ENCODE results near the gene HHLA2.
A peak's percentile ranks its signal among the peaks of the same experiment; 100 is the strongest.

The HHLA2 gene

GRCh38 chr3:108388136-108389132 lies 92.1 kb downstream of the HHLA2 start:
- Histone ChIP-seq H3K4me1 (ENCODE audit: low read length) (peaks cover 36% of the 10 kb centered on the region), H3K27me3 (replicated peaks; ENCODE audit: insufficient read depth, low read length) (no peaks in the 10 kb centered on the region), H3K27ac (ENCODE audit: low read length) (peak overlapping the region; percentile 79), H3K79me2 (ENCODE audit: low read length) (no peaks in the 10 kb centered on the region), H3K9me2 (replicated peaks; ENCODE audit: insufficient read depth, low read length) (no peaks in the 10 kb centered on the region), H3K9me3 (replicated peaks; ENCODE audit: insufficient read depth, low read length) (no peaks in the 10 kb centered on the region), H2AFZ (ENCODE audit: low read length) (peak overlapping the region; percentile 44), H3K9ac (ENCODE audit: low read length) (peak overlapping the region; percentile 15; the same call in 1 of the 2 replicates), H4K20me1 (ENCODE audit: insufficient read depth, low read length) (no peaks in the 10 kb centered on the region), H3F3A (ENCODE audit: insufficient read depth, low read length) (peaks cover 27% of the 10 kb centered on the region), H3K36me3 (replicated peaks; ENCODE audit: insufficient read depth, low read length) (no peaks in the 10 kb centered on the region), H3K4me3 (ENCODE audit: low read length) (peak overlapping the region; percentile 38), H3K4me2 (ENCODE audit: low read depth, low read length) (peak overlapping the region; percentile 74)
- TF ChIP-seq EZH2 (optimal IDR thresholded peaks at IDR 0.05; ENCODE audit: low read depth, low read length), result no peak
- no peak for TF ChIP-seq CTCF (IDR thresholded peaks at IDR 0.05; ENCODE audit: low read length)
- no peak for TF ChIP-seq EZH2phosphoT487 (IDR thresholded peaks at IDR 0.05; ENCODE audit: low read length)
- DNase-seq, result peak; percentile 76

- Histone ChIP-seq H3K27ac (ENCODE audit: low read length) (peak overlapping the region; percentile 79; the same call in 1 of the 2 replicates), H3K9me3 (replicated peaks; ENCODE audit: insufficient read depth, low read length) (no peaks in the 10 kb centered on the region), H2AFZ (ENCODE audit: low read length) (peak overlapping the region; percentile 47), H3K27me3 (replicated peaks; ENCODE audit: insufficient read depth, low read length) (no peaks in the 10 kb centered on the region), H3F3A (ENCODE audit: insufficient read depth, low read length) (peaks cover 27% of the 10 kb centered on the region), H3K9me2 (replicated peaks; ENCODE audit: insufficient read depth, low read length) (no peaks in the 10 kb centered on the region), H3K9ac (ENCODE audit: low read length) (peak overlapping the region; percentile 15; the same call in 1 of the 2 replicates), H3K79me2 (ENCODE audit: low read length) (no peaks in the 10 kb centered on the region), H3K36me3 (replicated peaks; ENCODE audit: insufficient read depth, low read length) (no peaks in the 10 kb centered on the region), H3K4me2 (ENCODE audit: low read depth, low read length) (peak overlapping the region; percentile 74), H4K20me1 (ENCODE audit: insufficient read depth, low read length) (no peaks in the 10 kb centered on the region), H3K4me1 (ENCODE audit: low read length) (peaks cover 36% of the 10 kb centered on the region), H3K4me3 (ENCODE audit: low read length) (peak overlapping the region; percentile 38; the same call in 1 of the 2 replicates)
- TF ChIP-seq CTCF (IDR thresholded peaks at IDR 0.05; ENCODE audit: low read length) (no peak), EZH2phosphoT487 (IDR thresholded peaks at IDR 0.05; ENCODE audit: low read length) (no peak), EZH2 (optimal IDR thresholded peaks at IDR 0.05; ENCODE audit: low read depth, low read length) (no peak)
- DNase-seq, result peak; percentile 23
Measured at GRCh38 chr3:108389372-108389771, 93.0 kb downstream of the HHLA2 start.

- Histone ChIP-seq H3K4me3 (ENCODE audit: low read length) (no peak overlapping the region), H3K9me2 (replicated peaks; ENCODE audit: insufficient read depth, low read length) (no peaks in the 10 kb centered on the region), H3K4me2 (ENCODE audit: low read depth, low read length) (no peak overlapping the region), H3K27me3 (replicated peaks; ENCODE audit: insufficient read depth, low read length) (no peaks in the 10 kb centered on the region), H4K20me1 (ENCODE audit: insufficient read depth, low read length) (no peaks in the 10 kb centered on the region), H3F3A (ENCODE audit: insufficient read depth, low read length) (peaks cover 27% of the 10 kb centered on the region), H3K9ac (ENCODE audit: low read length) (no peak overlapping the region), H2AFZ (ENCODE audit: low read length) (no peak overlapping the region), H3K36me3 (replicated peaks; ENCODE audit: insufficient read depth, low read length) (no peaks in the 10 kb centered on the region), H3K4me1 (ENCODE audit: low read length) (peaks cover 26% of the 10 kb centered on the region), H3K79me2 (ENCODE audit: low read length) (no peaks in the 10 kb centered on the region), H3K27ac (ENCODE audit: low read length) (no peak overlapping the region), H3K9me3 (replicated peaks; ENCODE audit: insufficient read depth, low read length) (no peaks in the 10 kb centered on the region)
- DNase-seq, result no peak
- TF ChIP-seq CTCF (IDR thresholded peaks at IDR 0.05; ENCODE audit: low read length) (no peak), EZH2phosphoT487 (IDR thresholded peaks at IDR 0.05; ENCODE audit: low read length) (no peak), EZH2 (optimal IDR thresholded peaks at IDR 0.05; ENCODE audit: low read depth, low read length) (no peak)
Measured at GRCh38 chr3:108391917-108392593, 95.7 kb downstream of the HHLA2 start.

Data from MM.1S (cell line).